HG03066 (cell line): ENCODE results near the gene TNNC1.

Experiments used
- ATAC-seq: cut with Tn5 transposase; IDR thresholded peaks from one replicate; pipeline ENCODE4 v1.9.1; 2021; ENCODE audit warnings: low read depth; ENCODE audit not compliant: unreplicated experiment

The TNNC1 gene

DNA sequence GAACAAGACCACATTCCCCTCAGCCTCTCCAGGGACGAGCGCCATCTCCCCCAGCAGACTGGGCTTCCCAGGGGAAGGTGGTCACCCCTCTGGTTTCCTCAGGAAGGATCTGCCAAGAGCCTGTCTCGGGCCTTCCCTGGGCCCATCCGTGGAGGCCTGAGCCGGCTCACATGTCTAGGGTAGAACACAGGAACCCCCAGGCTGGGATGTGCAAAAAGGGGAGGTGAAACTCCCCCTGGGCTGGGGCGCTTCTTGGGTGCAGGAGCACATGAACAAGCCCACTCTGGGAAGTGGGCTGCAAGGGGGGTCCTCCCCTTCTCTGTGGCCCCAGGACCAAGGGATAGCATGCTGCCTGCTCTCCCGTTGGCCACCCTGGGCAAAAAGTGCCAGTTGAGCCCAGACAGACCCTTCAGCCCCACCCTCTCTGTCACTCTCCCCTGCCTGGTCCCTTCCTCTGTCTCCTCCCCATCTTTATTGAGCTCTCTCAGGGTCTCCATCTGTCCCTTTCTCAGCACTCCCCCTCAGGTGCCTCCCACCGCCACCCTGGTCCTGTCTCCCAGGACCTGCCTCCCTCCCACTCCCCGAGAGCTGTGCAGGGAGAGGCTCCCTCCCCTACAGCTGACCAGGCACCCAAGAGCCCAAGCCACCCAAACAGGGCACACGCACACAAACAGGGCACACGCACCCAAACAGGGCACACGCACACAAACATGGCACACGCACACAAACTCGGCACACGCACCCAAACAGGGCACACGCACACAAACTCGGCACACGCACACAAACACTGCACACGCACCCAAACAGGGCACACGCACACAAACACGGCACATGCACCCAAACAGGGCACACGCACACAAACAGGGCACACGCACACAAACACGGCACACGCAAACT is 9.8 kb downstream of the TNNC1 start:
- ATAC-seq = no peak

DNA sequence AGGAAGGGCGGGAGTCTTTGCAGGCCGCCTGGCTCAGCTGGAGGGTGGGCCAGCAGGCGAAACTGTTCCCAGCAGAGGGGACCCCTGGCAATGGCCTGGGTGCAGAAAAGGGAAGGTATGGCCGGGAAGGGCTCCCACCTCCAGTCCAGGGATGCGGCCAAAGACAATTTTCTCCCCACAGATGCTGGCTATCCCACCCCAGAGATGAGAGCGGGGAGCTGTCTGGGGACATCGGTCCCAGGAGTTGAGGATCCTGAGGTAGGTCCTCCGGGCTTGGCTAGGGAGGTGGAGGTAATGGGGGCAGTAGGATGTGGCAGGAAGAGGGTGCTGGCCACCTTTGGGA is 10.6 kb downstream of the TNNC1 start:
- no peak for ATAC-seq

DNA sequence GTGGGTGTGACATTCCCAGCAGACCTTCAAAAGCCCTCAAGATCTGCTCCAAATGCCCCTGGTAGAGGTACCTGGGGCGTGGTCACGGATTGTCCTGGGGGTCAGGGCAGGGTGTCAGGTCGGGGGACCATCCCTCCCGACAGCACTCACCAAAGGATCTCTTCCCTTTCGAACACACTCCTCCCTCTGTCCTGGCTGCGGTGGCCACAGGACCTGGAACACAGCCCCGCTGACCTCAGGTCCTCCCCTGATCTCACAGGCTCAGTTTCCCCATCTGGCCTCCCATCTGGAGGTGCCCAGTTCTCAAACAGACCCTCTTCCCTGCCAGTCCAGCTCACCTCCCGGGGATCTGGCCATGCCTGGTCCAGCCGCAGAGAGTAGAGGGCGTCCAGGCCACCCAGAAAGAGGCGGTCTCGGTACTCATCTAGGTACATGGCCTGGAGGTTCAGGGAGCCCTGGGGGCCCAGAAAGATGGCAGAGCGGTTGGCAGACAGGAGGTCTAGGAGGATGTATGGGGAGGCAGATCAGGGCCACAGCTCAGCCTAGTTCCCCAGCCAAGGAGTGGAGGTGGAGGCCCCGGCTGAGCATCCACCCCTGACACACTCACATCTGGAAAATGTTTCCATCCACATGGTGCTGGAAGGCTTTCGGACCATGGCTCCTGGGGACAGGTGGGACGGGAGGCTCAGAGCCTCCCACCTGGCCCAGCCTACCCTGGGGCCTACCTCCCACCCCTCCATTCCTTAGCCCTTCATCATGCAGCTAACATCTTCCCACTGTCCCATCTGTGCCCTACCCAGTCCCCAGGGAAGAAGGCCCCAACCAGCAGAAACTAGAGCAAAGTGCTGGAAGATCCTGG is 11.2 kb downstream of the TNNC1 start:
- ATAC-seq = no peak

DNA sequence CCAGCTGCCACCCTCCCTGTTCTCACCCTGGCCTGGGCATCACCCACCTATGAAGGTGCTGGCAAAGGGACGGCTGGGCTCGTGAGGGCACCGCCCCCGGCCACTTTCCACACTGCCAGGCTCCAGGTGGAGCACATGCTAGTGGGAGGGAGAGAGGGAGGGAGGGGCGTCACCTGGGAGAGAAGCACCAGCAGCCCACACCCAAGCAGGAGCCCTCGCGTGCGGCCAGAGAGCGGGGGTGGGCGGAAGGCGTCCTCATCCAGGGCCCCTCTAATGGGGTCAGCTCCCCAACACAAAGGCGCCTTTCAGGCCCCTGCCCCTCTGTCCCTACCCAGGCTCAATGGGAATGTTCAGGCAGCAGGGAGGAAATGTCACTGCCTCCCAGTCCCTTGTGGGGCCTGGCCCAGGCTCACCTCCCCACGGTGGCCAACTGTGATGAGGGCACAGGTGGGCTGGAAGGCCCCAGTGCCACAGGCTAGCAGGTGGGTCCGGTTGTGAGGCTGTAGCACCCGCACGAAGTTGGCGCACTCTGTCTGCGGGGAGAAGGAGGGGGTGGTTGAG is 12.0 kb downstream of the TNNC1 start:
- ATAC-seq = no peak

DNA sequence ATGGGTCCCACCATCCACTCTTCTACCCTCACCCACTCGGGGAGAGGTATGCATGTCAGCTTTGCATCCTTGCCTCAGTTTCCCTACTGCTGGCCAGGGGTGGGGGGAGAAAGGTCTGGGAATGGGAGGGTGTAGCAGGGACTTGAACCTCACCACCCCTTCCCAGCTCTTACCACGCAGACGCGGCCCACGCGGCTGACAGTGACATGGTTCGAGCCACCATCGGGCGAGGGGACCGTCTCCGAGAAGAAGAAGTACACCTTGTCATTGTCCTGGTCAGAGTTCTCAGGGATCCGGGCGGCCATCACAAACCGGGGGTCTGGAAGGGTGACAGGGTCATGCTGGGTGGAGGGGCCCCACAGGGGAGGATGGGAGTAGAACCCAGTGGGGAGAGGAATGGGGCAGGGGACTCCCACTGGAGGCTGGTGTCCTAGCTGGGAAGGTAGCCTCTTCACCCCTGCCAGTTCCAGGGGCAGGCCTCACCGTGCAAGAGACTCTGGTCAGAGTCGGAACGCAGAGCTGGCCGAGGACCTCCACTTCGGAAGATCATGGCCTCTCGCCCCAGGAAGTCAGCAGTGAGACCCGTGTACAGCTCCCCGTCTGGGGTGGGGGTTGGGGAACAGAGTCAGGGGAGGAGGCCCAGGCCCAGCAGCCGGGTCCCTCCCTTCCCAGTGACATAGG is 12.6 kb downstream of the TNNC1 start:
- no peak for ATAC-seq

DNA sequence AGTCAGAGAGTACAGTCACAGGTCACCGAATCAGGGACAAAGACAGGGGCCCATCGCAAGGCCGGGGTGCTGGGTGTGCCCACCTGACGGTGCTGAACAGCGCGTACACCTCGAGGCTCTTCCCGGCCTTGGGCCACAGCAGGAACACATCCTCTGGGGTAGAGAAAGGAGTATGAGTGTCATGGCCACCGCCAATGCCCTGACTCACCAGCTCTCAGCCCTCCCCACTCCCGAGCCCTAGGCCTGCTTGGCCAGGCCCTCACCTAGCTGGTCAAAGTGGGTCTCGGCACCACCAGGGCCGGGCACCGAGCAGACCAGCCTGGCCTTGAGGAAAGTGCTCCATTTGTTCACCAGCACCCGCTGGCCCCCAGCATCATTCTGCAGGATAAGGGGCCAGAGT is 13.2 kb downstream of the TNNC1 start:
- ATAC-seq = no peak

DNA sequence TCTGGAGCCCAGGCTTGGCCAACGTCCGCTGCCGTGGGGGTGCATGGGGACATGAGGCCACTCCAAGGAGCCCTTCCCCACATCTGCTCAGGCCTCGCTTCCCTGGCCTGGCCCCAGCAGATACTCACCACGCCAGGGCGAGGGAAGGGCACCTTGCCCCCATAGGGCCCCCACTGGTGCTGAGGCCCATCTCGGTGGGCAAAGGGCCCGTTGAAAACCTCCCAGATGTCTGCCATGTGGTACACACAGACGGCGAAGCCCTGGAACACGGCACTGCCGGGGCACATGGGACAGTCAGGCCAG is 13.6 kb downstream of the TNNC1 start:
- ATAC-seq = no peak

DNA sequence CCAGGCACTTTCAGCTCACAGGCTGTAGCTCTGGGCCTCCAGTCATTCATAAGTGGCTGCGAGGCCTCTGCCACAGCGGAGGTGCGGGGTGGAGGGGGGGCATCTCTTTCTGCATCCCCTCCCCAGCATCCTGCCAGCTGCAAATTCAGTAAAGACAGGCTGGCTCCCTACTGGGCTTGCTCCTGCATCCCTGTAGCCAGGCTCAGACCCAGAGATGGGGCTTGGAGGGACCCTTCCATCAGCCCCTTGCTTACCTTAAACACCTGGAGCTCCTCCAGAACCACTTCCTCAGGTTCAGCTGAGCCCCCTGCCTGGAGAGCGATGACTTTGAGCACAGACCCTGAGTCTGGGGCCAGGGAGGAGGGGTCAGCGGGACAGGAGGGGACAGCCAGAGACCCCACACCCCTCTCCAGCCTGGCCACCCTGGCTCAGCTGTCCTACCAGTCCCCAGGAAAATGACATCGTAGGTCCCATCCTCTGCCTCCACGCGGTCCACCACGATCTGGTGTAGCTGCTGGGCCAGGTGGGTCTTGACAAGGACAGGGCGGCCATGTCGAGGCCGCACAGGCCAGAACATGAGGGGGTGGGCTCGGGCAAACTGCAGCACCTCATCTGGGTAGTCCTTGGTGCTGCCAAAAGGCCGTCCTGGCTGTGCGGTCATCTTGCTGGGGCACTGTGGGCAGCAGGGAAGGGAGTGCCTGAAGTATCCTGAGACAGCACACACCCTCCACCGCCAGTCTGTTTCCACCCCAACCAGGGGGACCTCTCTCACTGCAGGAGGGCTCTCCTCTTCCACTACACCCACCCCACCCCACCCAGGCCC is 14.2 kb downstream of the TNNC1 start:
- no peak for ATAC-seq

DNA sequence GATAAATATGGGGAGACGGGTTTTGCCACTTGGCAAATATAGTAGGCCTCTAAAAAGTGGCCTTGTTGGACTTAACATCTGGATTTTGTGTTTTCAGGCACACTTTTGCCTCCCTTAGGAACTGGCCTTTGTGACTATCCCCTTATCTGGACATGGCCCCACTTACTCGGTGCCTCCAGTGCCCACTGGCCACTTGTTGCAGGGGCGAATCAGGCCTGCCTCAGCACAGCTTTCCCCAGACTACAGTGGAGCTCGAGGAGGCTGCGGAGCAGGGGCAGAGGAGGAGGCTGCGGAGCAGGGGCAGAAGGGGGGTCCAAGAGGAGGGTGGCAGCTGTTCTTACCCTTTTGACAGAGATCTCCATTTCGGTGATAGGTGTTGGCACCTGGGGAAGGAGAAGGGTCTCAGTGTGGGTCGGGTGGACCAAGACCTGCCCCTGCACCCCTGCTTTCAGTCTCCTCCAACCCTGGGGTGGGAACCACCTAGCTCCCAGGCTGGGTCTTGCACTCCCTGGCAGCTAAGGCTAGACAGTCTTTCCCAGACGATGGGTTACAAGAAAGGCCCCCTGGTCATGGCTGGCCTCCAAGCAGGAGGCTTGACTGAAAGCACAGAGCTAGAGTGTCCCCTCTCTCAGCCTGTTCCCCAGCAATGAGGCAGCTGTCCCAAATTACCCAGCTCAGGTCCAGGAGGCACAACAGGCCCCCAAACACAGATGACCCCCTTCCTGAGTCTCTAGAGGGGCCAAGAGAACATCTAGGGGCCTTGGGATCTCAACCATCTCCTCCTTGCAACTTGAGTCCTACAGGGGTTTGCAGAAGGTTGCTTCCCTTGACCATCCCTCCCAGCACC is 15.0 kb downstream of the TNNC1 start:
- ATAC-seq = no peak

DNA sequence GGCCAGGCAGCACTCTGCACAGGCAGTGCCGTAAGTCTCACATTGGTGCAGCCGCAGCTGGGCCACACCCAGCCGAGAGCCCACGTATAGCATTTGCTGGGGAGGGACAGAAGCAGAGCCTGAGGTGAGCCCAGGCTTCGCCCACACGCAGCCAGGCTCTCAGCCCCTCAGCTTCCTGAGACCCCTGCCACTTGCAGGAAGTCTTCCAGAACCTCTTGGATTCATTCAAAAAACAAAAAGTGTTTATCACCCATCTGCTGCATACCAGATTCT is 15.8 kb downstream of the TNNC1 start:
- ATAC-seq = no peak

DNA sequence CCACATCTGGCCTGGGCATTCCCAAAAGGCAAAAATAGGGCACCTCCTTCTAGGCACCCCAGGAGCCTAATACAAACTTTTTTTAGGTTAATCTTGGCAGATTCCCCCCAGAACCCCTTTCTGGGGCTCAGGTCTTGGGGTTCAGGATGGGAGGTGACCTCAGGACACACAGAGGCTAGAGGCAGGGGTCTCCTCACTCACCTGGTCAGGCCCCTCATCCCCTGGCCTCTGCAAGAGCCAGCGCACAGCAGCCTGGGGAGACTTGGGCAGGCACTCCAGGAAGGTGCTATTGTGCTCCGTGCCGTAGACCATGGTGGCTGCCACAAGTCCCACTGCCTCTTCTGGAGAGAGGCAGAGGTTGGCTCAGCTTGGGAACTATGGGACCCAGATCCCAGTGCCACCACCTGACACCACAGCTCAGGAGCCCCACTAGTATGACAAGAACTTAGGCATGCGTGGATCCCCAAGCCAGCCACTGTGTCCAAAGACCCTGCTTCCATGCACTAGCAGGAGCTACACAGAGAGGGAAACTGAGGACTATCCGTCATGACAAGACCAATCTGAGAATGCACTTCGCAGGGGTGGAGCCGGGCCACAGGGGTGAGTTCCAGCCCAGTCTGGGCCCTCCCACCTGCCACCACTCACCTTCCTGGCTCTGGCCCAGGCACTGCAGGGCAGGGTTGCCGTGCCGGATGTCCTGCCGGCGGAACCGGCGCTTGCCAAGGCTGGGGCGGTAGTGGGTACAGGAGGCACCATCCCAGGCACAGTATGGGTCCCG is 16.3 kb downstream of the TNNC1 start:
- ATAC-seq = no peak

DNA sequence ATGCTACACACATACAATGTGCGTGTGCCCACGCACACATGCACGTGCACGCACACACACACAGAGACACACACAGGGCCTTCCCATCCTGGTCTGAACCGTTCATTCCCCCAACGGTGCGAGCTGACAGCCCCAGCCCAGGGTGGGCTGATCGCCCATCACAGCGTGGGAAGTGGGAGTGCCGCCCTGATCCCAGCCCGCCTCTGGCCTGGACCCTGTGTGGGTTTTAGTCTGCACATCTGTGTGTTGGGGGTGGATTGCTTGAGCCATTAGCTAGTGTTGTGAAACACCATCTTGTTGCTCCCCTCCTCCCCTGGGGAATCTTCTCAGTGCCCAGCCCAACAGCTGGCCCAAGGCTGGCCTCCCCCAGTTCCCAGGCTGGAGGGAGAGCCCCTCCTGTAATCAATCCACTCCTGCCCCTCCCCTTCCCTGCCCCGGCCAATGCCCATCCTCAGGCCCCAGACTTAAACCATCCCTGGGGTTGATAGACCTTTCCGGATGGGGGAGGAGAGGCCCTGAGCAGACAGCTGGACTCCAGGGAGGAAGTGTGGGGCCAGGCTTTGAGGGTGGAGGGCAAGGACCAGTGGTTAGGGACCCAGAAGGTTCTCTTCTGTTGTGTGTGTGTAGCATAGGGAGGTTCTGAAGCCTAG is 17.2 kb downstream of the TNNC1 start:
- ATAC-seq = no peak

DNA sequence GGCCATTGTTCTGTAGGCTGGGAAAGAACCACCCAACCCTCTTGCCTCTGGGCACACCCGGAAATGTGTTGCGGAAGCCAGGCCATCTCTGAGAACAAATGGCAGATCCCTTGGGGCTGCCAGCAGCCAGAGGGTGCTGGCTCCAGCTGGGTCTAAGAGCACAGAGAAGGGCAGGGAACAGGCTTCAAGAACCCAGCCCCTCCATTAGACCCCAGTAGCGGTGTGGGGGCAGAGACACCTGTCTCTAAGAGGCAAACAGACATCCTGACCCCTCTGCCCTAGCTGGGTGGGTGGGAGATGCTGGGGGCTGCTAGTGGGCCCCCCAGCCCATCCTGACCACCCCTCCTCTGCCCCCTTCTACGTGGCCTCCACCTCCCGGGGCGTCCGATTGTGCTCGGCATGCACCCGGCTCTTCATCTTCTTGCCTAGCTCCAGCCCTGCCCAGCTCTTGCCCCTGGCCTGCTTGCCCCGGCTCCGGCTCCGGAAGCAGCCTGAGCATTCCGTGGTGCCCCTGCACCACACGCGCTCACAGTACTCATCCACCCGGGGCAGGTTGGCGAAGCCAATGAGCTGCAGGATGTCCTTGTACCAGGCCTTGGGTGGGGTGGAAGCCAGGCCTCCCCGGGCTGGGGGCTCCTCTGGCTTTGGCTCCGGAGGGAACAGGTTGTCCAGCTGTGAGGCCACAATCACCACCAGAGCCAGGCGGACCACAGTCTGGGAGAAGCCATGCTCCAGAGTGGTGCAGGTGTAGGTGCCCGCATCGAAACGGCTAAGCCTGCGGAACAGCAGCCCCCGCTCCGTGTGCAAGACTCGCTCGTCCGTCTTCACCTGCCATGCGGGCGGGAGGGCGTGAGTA is 18.4 kb downstream of the TNNC1 start:
- no peak for ATAC-seq

DNA sequence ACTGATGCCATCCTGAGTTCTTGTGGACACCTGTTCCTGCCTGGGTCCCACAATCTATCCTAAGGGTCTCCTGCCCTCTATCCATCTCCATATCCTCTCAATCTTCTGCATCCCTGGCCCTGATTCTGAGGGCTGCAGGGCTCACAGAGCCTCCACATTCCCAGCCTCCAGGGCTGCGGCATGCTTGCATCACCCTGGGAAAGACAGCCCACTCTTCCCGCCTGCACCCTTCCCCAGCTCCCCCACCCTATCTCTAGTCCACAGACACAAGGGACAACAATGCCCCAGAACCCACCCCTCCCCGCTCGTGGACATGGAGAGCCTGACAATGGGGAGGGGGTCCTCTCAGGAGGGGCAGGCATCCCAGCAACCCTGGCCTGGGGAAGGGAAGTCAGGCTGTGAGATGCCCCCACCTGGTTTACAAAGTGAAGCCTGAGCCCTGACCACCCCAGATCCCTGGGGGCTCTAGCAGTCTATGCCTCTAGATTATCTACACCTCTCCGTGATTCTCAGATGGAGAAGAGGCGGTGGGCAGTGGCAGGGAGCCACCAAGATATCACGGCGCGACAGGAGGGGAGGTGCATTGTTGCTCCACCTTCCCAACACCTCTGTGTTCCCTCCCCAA is 19.2 kb downstream of the TNNC1 start:
- no peak for ATAC-seq

DNA sequence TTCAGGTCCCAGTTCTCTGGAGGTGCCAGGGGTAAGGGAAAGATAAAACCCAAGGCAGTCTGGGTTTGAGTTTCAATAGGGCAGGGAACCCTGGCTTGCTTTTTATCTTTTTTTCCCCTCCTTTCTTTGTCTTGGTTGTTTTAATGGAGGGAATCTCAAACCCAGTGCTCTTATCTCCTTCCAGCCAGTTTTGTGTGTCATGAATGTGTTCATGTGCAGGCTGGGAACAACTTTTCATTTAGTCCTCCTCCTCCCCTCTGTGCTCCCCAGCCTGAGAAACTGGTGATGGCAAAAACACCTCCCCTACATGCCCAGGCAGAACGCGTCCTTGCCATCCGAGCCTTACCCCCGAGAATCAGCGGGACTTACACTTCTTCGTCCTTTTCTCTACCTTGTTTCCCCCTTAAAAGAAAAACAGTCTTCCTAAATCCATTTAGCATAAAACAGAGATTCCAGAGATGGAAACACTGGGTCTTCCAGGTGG is 19.8 kb downstream of the TNNC1 start:
- no peak for ATAC-seq

DNA sequence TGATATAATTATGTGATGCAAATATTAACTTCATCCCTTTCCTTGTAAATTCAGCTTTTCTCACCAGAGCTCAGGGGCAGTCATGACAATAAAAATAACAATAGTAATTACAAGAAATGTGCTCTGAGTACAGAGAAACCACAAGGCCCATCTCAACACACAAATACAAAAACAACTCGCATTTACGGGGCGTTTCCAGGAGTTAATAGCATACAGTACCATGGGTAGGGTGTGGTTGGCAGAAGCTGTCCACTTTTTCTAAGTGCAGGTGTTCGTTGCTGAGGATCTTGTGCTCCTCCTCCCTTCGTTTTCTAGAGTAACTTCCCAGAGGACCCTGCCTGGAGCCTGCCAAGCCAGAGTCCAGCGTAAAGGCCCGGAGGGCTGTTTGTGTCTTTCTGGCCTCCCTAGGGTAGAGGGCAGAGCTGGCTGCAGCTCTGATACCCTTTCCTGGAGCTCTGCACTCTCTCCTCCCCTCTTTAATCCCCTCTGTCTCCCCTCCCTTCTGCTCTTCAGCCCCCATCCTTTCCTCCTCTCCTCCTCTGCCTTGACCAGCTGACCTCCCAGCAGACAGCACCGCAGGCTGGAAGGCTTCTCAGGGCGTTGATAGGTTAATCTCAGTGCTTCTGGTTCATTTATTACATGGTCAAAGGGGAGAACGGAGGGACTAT is 20.4 kb downstream of the TNNC1 start:
- ATAC-seq = no peak
